Vagina (tissue), 2 donors: ENCODE data around the gene ATG16L1.

ENCODE experiments used
- POLR2A ChIP-seq, 2 donors: fragments of 450-650 bp; IDR thresholded peaks; one replicate each; pipeline ENCODE4 v1.6.1; 2017; ENCODE audit warnings: antibody characterized with exemption in 2 of 2, mild to moderate bottlenecking in 2 of 2, moderate library complexity in 2 of 2
- POLR2AphosphoS5 ChIP-seq, 2 donors: sonication (generic); formaldehyde crosslinking; IDR thresholded peaks; one replicate each; pipeline ENCODE4 v1.9.0; 2017; ENCODE audit warnings: antibody characterized with exemption in 2 of 2, mild to moderate bottlenecking in 2 of 2, low read depth in 1 of 2; ENCODE audit not compliant: insufficient read depth in 1 of 2
- TF ChIP-seq, protein P1 (sequence below), 3 experiments: fragments of 450-650 bp in 2 of 3; fragments of 200-600 bp in 1 of 3; sonication (generic) in 1 of 3; IDR thresholded peaks; one replicate each; pipeline ENCODE4 v1.5.1; 2017 to 2019; ENCODE audit warnings: antibody characterized with exemption in 3 of 3, mild to moderate bottlenecking in 2 of 3, moderate library complexity in 2 of 3

DNA sequence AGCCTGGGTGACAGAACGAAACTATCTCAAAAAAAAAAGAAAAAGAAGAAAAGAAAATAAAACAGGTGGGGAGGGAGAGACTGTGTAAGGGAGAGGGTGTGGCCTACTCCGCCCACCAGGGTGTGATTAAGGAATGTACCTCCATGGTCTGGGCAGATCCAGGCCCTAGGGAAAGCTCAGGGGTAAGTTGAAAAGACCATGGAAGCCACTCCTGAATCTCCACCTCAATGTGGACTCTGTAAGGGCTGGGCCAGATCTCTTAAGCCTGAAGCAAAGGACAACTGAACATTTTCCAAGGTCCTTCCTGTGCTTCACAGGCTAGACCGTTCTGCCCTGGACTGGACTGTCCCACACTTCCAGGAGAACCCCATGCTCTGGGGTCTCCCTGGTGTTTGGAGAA is 9.7 kb upstream of the ATG16L1 start:
- TF ChIP-seq, protein P1, sequence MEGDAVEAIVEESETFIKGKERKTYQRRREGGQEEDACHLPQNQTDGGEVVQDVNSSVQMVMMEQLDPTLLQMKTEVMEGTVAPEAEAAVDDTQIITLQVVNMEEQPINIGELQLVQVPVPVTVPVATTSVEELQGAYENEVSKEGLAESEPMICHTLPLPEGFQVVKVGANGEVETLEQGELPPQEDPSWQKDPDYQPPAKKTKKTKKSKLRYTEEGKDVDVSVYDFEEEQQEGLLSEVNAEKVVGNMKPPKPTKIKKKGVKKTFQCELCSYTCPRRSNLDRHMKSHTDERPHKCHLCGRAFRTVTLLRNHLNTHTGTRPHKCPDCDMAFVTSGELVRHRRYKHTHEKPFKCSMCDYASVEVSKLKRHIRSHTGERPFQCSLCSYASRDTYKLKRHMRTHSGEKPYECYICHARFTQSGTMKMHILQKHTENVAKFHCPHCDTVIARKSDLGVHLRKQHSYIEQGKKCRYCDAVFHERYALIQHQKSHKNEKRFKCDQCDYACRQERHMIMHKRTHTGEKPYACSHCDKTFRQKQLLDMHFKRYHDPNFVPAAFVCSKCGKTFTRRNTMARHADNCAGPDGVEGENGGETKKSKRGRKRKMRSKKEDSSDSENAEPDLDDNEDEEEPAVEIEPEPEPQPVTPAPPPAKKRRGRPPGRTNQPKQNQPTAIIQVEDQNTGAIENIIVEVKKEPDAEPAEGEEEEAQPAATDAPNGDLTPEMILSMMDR (IDR thresholded peaks at IDR 0.05), result no peak
- no peak for TF ChIP-seq POLR2A (IDR thresholded peaks at IDR 0.05)
- no peak for TF ChIP-seq POLR2AphosphoS5 (IDR thresholded peaks at IDR 0.05; ENCODE audit: insufficient read depth in 1 of 2, low read depth in 1 of 2)
